ENCODE measurements around the gene SLC6A5.

Gene SLC6A5

GRCh38 chr11:20658135-20658534, 58.7 kb downstream of the SLC6A5 start:
- no peaks in the 10 kb centered on the region for H3K4me1 ChIP-seq (ENCODE audit: low read length)
- H4K20me1 ChIP-seq (ENCODE audit: insufficient read depth, low read length) = no peaks in the 10 kb centered on the region
- H3K4me2 ChIP-seq (ENCODE audit: low read depth, low read length) = no peak overlapping the region
- H3K36me3 ChIP-seq (replicated peaks; ENCODE audit: insufficient read depth, low read length) = no peaks in the 10 kb centered on the region
- no peak overlapping the region for H3K9ac ChIP-seq (ENCODE audit: low read length)
- no peak for DNase-seq
- no peak for TF ChIP-seq CTCF (IDR thresholded peaks at IDR 0.05; ENCODE audit: low read length)
- no peak for TF ChIP-seq EZH2phosphoT487 (IDR thresholded peaks at IDR 0.05; ENCODE audit: low read length)
- TF ChIP-seq EZH2 (optimal IDR thresholded peaks at IDR 0.05; ENCODE audit: low read depth, low read length) = no peak
- no peak overlapping the region for H3K4me3 ChIP-seq (ENCODE audit: low read length)
- H3K9me3 ChIP-seq (replicated peaks; ENCODE audit: insufficient read depth, low read length) = no peaks in the 10 kb centered on the region
- no peaks in the 10 kb centered on the region for H3K27me3 ChIP-seq (replicated peaks; ENCODE audit: insufficient read depth, low read length)
- no peaks in the 10 kb centered on the region for H3F3A ChIP-seq (ENCODE audit: insufficient read depth, low read length)
- H3K79me2 ChIP-seq (ENCODE audit: low read length) = no peaks in the 10 kb centered on the region
- H3K27ac ChIP-seq (ENCODE audit: low read length) = no peak overlapping the region
- no peaks in the 10 kb centered on the region for H3K9me2 ChIP-seq (replicated peaks; ENCODE audit: insufficient read depth, low read length)
- H2AFZ ChIP-seq (ENCODE audit: low read length) = no peak overlapping the region

GRCh38 chr11:20661445-20661844, 62.0 kb downstream of the SLC6A5 start:
- H4K20me1 ChIP-seq (ENCODE audit: insufficient read depth, low read length) = no peaks in the 10 kb centered on the region
- H3K4me2 ChIP-seq (ENCODE audit: low read depth, low read length) = no peak overlapping the region
- no peaks in the 10 kb centered on the region for H3K79me2 ChIP-seq (ENCODE audit: low read length)
- no peak overlapping the region for H3K4me3 ChIP-seq (ENCODE audit: low read length)
- no peaks in the 10 kb centered on the region for H3K27me3 ChIP-seq (replicated peaks; ENCODE audit: insufficient read depth, low read length)
- no peak overlapping the region for H3K27ac ChIP-seq (ENCODE audit: low read length)
- no peaks in the 10 kb centered on the region for H3K9me3 ChIP-seq (replicated peaks; ENCODE audit: insufficient read depth, low read length)
- no peaks in the 10 kb centered on the region for H3K4me1 ChIP-seq (ENCODE audit: low read length)
- TF ChIP-seq EZH2phosphoT487 (IDR thresholded peaks at IDR 0.05; ENCODE audit: low read length) (no peak), CTCF (IDR thresholded peaks at IDR 0.05; ENCODE audit: low read length) (no peak), EZH2 (optimal IDR thresholded peaks at IDR 0.05; ENCODE audit: low read depth, low read length) (no peak)
- no peaks in the 10 kb centered on the region for H3K36me3 ChIP-seq (replicated peaks; ENCODE audit: insufficient read depth, low read length)
- DNase-seq = no peak
- no peak overlapping the region for H3K9ac ChIP-seq (ENCODE audit: low read length)
- no peaks in the 10 kb centered on the region for H3K9me2 ChIP-seq (replicated peaks; ENCODE audit: insufficient read depth, low read length)
- H2AFZ ChIP-seq (ENCODE audit: low read length) = no peak overlapping the region
- no peaks in the 10 kb centered on the region for H3F3A ChIP-seq (ENCODE audit: insufficient read depth, low read length)

GRCh38 chr11:20661850-20662249, 62.4 kb downstream of the SLC6A5 start:
- Histone ChIP-seq H3K4me2 (ENCODE audit: low read depth, low read length) (no peak overlapping the region), H3K9me2 (replicated peaks; ENCODE audit: insufficient read depth, low read length) (no peaks in the 10 kb centered on the region), H3K9me3 (replicated peaks; ENCODE audit: insufficient read depth, low read length) (no peaks in the 10 kb centered on the region), H3K79me2 (ENCODE audit: low read length) (no peaks in the 10 kb centered on the region), H3F3A (ENCODE audit: insufficient read depth, low read length) (no peaks in the 10 kb centered on the region), H3K36me3 (replicated peaks; ENCODE audit: insufficient read depth, low read length) (no peaks in the 10 kb centered on the region), H3K27ac (ENCODE audit: low read length) (no peak overlapping the region), H3K4me1 (ENCODE audit: low read length) (no peaks in the 10 kb centered on the region), H3K4me3 (ENCODE audit: low read length) (no peak overlapping the region), H4K20me1 (ENCODE audit: insufficient read depth, low read length) (no peaks in the 10 kb centered on the region), H3K9ac (ENCODE audit: low read length) (no peak overlapping the region), H2AFZ (ENCODE audit: low read length) (no peak overlapping the region), H3K27me3 (replicated peaks; ENCODE audit: insufficient read depth, low read length) (no peaks in the 10 kb centered on the region)
- no peak for DNase-seq
- TF ChIP-seq EZH2phosphoT487 (IDR thresholded peaks at IDR 0.05; ENCODE audit: low read length) (no peak), EZH2 (optimal IDR thresholded peaks at IDR 0.05; ENCODE audit: low read depth, low read length) (no peak), CTCF (IDR thresholded peaks at IDR 0.05; ENCODE audit: low read length) (no peak)
